Endometrium (tissue), 2 donors: ENCODE measurements around the gene BRD1.

Experiments used
- FAIRE-seq: peaks from 2 replicates; lab custom pipeline; 2012; peaks lifted over from hg19 to GRCh38; lab: Jason Lieb, UNC
- donor health status: control.
- donor health status: control.

Gene BRD1

GRCh38 chr22:49727191-49727880, 100.3 kb downstream of the BRD1 start:
- no peak for FAIRE-seq

- FAIRE-seq = no peak
Observed at GRCh38 chr22:49726701-49727101, 101.0 kb downstream of the BRD1 start.

GRCh38 chr22:49726022-49726681, 101.5 kb downstream of the BRD1 start:
- no peak for FAIRE-seq

DNA sequence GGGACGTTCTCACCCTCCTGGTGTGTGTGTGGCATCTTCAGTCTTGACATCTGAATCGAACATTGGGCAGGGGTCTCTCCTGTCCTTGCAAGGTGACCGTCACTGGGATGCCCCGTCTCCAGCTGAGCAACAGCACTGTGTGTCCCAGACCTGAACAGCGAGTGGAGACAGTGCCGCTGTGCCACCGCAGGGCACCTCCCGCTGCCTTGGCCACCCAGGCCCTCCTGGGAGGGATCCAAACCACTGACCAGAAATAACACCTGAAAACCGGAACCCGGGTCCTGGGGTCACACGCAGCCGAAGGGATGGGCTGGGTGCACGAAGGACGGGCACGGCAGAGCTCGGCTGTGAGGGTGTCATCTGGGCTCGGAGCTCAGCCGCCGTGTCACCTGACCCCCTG, 102.2 kb downstream of the BRD1 start:
- no peak for FAIRE-seq

GRCh38 chr22:49724893-49725489, 102.7 kb downstream of the BRD1 start:
- FAIRE-seq = no peak

- no peak for FAIRE-seq
Observed at GRCh38 chr22:49724030-49724892, 103.4 kb downstream of the BRD1 start.

DNA sequence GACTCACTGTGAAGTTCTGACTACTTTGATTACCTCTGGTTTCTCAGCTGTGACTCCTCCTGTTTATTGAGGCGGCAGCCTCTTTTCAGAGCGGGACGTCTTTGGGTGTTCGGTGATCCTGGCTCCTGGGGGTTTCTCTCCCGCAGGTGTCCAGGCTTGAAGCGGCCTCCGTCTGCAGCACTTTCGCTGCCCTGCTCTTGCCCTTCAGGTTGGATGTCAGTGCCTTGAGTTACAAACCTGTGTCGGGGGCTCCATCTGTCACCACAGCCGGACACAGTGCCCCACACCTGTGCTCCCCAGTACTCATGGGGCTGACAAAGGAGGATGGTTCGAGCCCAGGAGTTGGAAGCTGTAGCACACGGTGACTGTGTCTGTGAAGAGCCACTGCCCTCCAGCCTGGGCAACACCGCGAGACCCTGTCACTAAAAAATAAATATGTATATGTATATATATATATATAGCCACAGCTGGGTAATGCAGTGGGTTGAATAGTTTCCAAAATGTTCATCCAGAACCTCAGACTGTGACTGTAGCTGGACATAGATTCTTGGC, 104.1 kb downstream of the BRD1 start:
- FAIRE-seq = no peak
